GM23248 (cell line): Measurements from ENCODE around the gene ZNF689. TPM values are rescaled to one million over a fixed set of nuclear protein-coding genes. Genes with fewer than 3 reads are reported as not detected.

Source experiments
- DNase-seq: peaks from one replicate; pipeline ENCODE4 v3.0.0-alpha.2; 2015
- H2AFZ ChIP-seq: fragments of 200-600 bp; sonication (generic); 2 replicates; pipeline ENCODE4 v1.6.1; 2016; ENCODE audit warnings: antibody characterized with exemption
- H3F3A ChIP-seq: fragments of 200-600 bp; sonication (generic); 2 replicates; pipeline ENCODE4 v1.6.1; 2016; ENCODE audit warnings: mild to moderate bottlenecking, antibody characterized with exemption, mixed run types; ENCODE audit not compliant: insufficient read depth
- H3K27ac ChIP-seq: fragments of 200-600 bp; sonication (generic); 2 replicates; pipeline ENCODE4 v1.5.1; 2016; ENCODE audit warnings: mild to moderate bottlenecking
- H3K27me3 ChIP-seq: fragments of 200-600 bp; sonication (generic); replicated peaks from 2 replicates; pipeline ENCODE4 v1.6.1; 2016; ENCODE audit warnings: mild to moderate bottlenecking; ENCODE audit not compliant: insufficient read depth
- H3K36me3 ChIP-seq: fragments of 200-600 bp; sonication (generic); 2 replicates; pipeline ENCODE4 v1.6.1; 2016; ENCODE audit warnings: low read depth, mild to moderate bottlenecking
- H3K4me1 ChIP-seq: fragments of 200-600 bp; sonication (generic); 2 replicates; pipeline ENCODE4 v1.6.1; 2016; ENCODE audit warnings: mild to moderate bottlenecking; ENCODE audit not compliant: insufficient read depth
- H3K4me2 ChIP-seq: fragments of 200-600 bp; sonication (generic); one replicate; pipeline ENCODE4 v1.6.1; 2016; ENCODE audit warnings: mild to moderate bottlenecking; ENCODE audit not compliant: unreplicated experiment
- H3K4me3 ChIP-seq: fragments of 200-600 bp; sonication (generic); 2 replicates; pipeline ENCODE4 v1.5.1; 2016; ENCODE audit warnings: mild to moderate bottlenecking
- H3K79me2 ChIP-seq: fragments of 200-600 bp; sonication (generic); 2 replicates; pipeline ENCODE4 v1.6.1; 2016; ENCODE audit warnings: mild to moderate bottlenecking; ENCODE audit not compliant: insufficient read depth
- H3K9ac ChIP-seq: fragments of 200-600 bp; sonication (generic); 2 replicates; pipeline ENCODE4 v1.6.1; 2016; ENCODE audit warnings: mild to moderate bottlenecking
- H3K9me2 ChIP-seq: fragments of 200-600 bp; sonication (generic); 2 replicates; pipeline ENCODE4 v1.6.1; 2016; ENCODE audit warnings: mixed run types, mild to moderate bottlenecking, moderate library complexity; ENCODE audit not compliant: insufficient read depth
- H3K9me3 ChIP-seq: fragments of 200-600 bp; sonication (generic); one replicate; pipeline ENCODE4 v1.6.1; 2017; ENCODE audit warnings: low read depth
- H4K20me1 ChIP-seq: fragments of 200-600 bp; sonication (generic); 2 replicates; pipeline ENCODE4 v1.6.0; 2016; ENCODE audit not compliant: insufficient read depth
- EZH2 ChIP-seq: fragments of 200-600 bp; sonication (generic); IDR thresholded peaks from 2 replicates; pipeline ENCODE4 v1.6.1; 2018; ENCODE audit warnings: antibody characterized with exemption, mild to moderate bottlenecking; ENCODE audit not compliant: insufficient read depth, poor library complexity, severe bottlenecking
- EZH2phosphoT487 ChIP-seq: fragments of 200-600 bp; sonication (generic); IDR thresholded peaks from 2 replicates; pipeline ENCODE4 v1.6.1; 2018; ENCODE audit warnings: antibody characterized with exemption, moderate library complexity, mild to moderate bottlenecking, low read depth; ENCODE audit not compliant: insufficient read depth
- WGBS, 2 experiments: methylation state at CpG; one replicate each; pipeline ENCODE4 v1.1.6; 2015 to 2017; ENCODE audit warnings: low lambda C conversion rate in 2 of 2, low coverage in 1 of 2; ENCODE audit errors: missing lambda C conversion rate in 2 of 2; 5-methylcytosine and 5-hydroxymethylcytosine counted together
- in situ Hi-C: fragments of 300-500 bp; cut with MboI; formaldehyde crosslinking; loops from 2 replicates; pipeline ENCODE4 v1.15.0; 2020
- polyA plus RNA-seq: library from polyadenylated mRNA; unstranded; fragments of >200 nt; fragmentation: Nextera tagmentation; extraction: Ambion mirVana; gene quantifications from 2 replicates; pipeline ENCODE4 v1.2.1, GENCODE V29; 2016
- total RNA-seq: library from RNA; depleted of rRNA; stranded (reverse); fragments of >200 nt; shearing (Covaris generic); gene quantifications from 2 replicates; pipeline ENCODE4 v1.2.3, GENCODE V29; 2014

The ZNF689 gene
- total and polyA plus RNA-seq, 2 experiments from 2014 or later: 5.1 to 5.7 TPM

DNA sequence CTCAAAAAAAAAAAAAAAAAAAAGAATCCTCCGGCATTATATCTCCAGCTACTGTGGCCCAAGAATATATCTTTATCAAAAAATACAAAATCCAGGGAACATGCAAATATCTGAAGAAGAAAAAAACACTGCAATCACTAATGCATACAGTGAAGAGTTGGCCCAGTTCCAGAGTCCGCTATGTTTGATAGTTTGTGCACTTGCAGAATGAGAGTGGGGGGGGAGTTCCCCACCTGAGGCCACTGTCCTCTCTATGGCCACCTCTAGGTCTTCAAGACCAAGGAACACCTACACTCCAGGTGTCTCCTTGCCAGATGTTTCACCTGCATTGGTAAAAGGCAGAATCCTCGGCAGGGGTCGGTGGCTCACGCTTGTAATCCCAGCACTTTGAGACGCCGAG is 28.7 kb downstream of the ZNF689 start:
- no peak overlapping the region for H3K9ac ChIP-seq
- H3K4me3 ChIP-seq: no peak overlapping the region
- H3K27me3 ChIP-seq: no peaks in the 10 kb centered on the region
- WGBS, 2 experiments: 88 to 91% methylated on average over 6 to 7 of the region's 7 CpGs
- no peaks in the 10 kb centered on the region for H3K4me1 ChIP-seq
- no peaks in the 10 kb centered on the region for H3K36me3 ChIP-seq
- DNase-seq: no peak
- no peaks in the 10 kb centered on the region for H3F3A ChIP-seq
- H3K27ac ChIP-seq: no peak overlapping the region
- H2AFZ ChIP-seq: no peak overlapping the region
- no peaks in the 10 kb centered on the region for H3K9me3 ChIP-seq
- peaks cover 69% of the 10 kb centered on the region for H3K79me2 ChIP-seq
- no peak overlapping the region for H3K4me2 ChIP-seq
- H3K9me2 ChIP-seq: no peaks in the 10 kb centered on the region
- no peaks in the 10 kb centered on the region for H4K20me1 ChIP-seq
- no peak for TF ChIP-seq EZH2
- TF ChIP-seq EZH2phosphoT487: no peak
- in situ Hi-C loops: no loop called here

- no peaks in the 10 kb centered on the region for H4K20me1 ChIP-seq
- H3F3A ChIP-seq: 0 out of 2 replicates have a peak, but pooled peaks cover 10% of the 10 kb centered on the region
- TF ChIP-seq EZH2: no peak
- no peak for TF ChIP-seq EZH2phosphoT487
- DNase-seq: no peak
- no peak overlapping the region for H3K4me3 ChIP-seq
- no peaks in the 10 kb centered on the region for H3K9me2 ChIP-seq
- no peaks in the 10 kb centered on the region for H3K36me3 ChIP-seq
- no peaks in the 10 kb centered on the region for H3K27me3 ChIP-seq
- H3K9ac ChIP-seq: no peak overlapping the region
- 100% methylated on average over 1 of the region's 1 CpG for WGBS, 2 experiments
- H3K9me3 ChIP-seq: no peaks in the 10 kb centered on the region
- H3K27ac ChIP-seq: no peak overlapping the region
- H3K79me2 ChIP-seq: 0 out of 2 replicates have a peak, but pooled peaks cover 10% of the 10 kb centered on the region
- H3K4me1 ChIP-seq: no peaks in the 10 kb centered on the region
- in situ Hi-C loops: no loop called here
- no peak overlapping the region for H3K4me2 ChIP-seq
- no peak overlapping the region for H2AFZ ChIP-seq
Measured at GRCh38 chr16:30574678-30575077, 35.5 kb downstream of the ZNF689 start.

DNA sequence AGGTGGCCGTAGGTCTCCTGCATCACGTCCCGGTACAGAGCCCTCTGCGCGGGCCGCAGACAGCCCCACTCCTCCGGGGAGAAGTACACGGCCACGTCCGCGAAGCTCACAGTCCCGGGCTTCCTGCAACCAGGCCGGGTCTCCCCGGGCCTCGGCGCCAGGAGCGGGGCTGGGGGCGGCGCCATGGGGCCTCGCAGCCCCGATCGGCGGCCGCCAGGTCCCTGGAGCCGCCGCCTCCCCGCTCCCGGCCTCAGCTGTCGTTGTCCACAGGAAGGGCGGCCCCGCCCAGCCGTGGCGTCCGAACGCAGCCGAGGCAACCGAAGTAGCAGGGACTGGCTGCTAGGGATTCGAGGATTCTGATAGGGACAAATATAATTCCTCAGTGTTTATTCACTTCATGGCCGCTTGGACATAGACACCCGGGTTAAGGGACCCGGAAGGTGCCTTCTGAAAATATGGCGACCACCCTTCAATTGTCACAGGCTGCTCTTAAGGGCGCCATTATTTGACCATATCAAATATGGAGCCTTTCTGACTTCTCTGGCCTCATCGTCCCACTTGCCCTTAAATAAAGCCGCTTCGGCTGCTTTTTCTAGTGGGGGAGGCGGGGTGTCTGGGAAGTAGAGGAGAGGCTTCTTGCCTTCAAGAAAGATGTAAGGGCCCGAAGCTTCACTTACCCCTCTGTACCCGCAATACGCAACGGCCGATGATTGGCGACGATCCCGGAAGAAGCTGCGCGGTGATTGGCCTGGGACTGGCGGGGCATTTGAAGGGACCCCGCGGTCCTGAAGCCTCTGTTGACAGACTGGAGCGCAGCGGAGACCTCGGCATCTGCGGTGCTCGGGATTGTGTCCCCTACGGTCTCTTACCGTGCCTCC is 38.5 kb downstream of the ZNF689 start, which contains the start of gene ZNF688:
Gene ZNF688 (minus strand): TSS at position 270 of the 878 bp plus-strand sequence. CDS start 85 bp downstream, at position 185.
- Histone ChIP-seq H3K4me3 (peak within 1 kb of the TSS; percentile 79), H3K36me3 (no peaks in the 10 kb centered on the region), H3K27me3 (no peaks in the 10 kb centered on the region), H3K4me1 (peaks cover 4% of the 10 kb centered on the region; the same call in 1 of the 2 replicates), H3K79me2 (no peaks in the 10 kb centered on the region), H3K9me2 (no peaks in the 10 kb centered on the region), H3F3A (peaks cover 13% of the 10 kb centered on the region; the same call in 1 of the 2 replicates), H3K27ac (peak within 1 kb of the TSS; percentile 81), H3K9me3 (no peaks in the 10 kb centered on the region), H2AFZ (peak within 1 kb of the TSS; percentile 83), H3K9ac (peak within 1 kb of the TSS; percentile 89), H4K20me1 (no peaks in the 10 kb centered on the region), H3K4me2 (peak within 1 kb of the TSS; percentile 98)
- whole genome bisulfite sequencing, 2 experiments: 1 to 2% methylated on average over 46 to 67 of the region's 67 CpGs
- in situ Hi-C loops: no loop called here
- DNase-seq: peak; percentile 98
- TF ChIP-seq EZH2: no peak
- TF ChIP-seq EZH2phosphoT487: no peak

GRCh38 chr16:30570636-30571444 is 39.3 kb downstream of the ZNF689 start:
- H3F3A ChIP-seq: peaks cover 13% of the 10 kb centered on the region; the same call in 1 of the 2 replicates
- H3K79me2 ChIP-seq: no peaks in the 10 kb centered on the region
- in situ Hi-C loops: no loop called here
- no peaks in the 10 kb centered on the region for H3K9me3 ChIP-seq
- no peaks in the 10 kb centered on the region for H3K9me2 ChIP-seq
- DNase-seq: peak; percentile 65
- TF ChIP-seq EZH2 (no peak), EZH2phosphoT487 (no peak)
- H3K27me3 ChIP-seq: no peaks in the 10 kb centered on the region
- peaks cover 4% of the 10 kb centered on the region; the same call in 1 of the 2 replicates for H3K4me1 ChIP-seq
- peak overlapping the region; percentile 79 for H3K4me3 ChIP-seq
- peak overlapping the region; percentile 89 for H3K9ac ChIP-seq
- H4K20me1 ChIP-seq: no peaks in the 10 kb centered on the region
- WGBS, 2 experiments: 8 to 10% methylated on average over 22 of the region's 22 CpGs
- H3K27ac ChIP-seq: peak overlapping the region; percentile 81
- H3K4me2 ChIP-seq: peak overlapping the region; percentile 98
- H2AFZ ChIP-seq: peak overlapping the region; percentile 83
- no peaks in the 10 kb centered on the region for H3K36me3 ChIP-seq
